Panc1 (cell line): ENCODE data around the gene CCDC14. TPM values are rescaled to one million over a fixed set of nuclear protein-coding genes. Genes with fewer than 3 reads are reported as not detected.
"Not testable (repeated sequence)": the region's sequence is repeated elsewhere in the genome, so short reads cannot be mapped to it uniquely, and the experiment has no call there.

Source experiments
- ATAC-seq: fragments of 200-7000 bp; cut with Tn5 transposase; 2 replicates; pipeline ENCODE4 v1.9.1; 2020; ENCODE audit warnings: mild to moderate bottlenecking, moderate library complexity
- BruUV-seq: library from RNA; stranded (reverse); fragments of 400-500 nt; replicated peaks from 2 replicates; lab custom pipeline; 2021; lab: Mats Ljungman, UMichigan
- CTCF ChIA-PET: fragments of 300-600 bp; sonication (Branson Sonifier 250); formaldehyde crosslinking; loops from one replicate; lab custom pipeline; 2022; ENCODE audit warnings: antibody characterized with exemption; lab: Charles Lee
- POLR2A ChIA-PET: fragments of 300-600 bp; sonication (Branson Sonifier 250); formaldehyde crosslinking; loops from one replicate; lab custom pipeline; 2022; ENCODE audit warnings: antibody characterized with exemption; lab: Charles Lee
- DNase-seq: peaks from one replicate; pipeline ENCODE4 v3.0.0-alpha.2; 2010; ENCODE audit warnings: low read depth, low spot score
- H3K27ac ChIP-seq: 2 replicates; pipeline ENCODE4 v1.5.1; 2011; ENCODE audit warnings: mild to moderate bottlenecking, low read length, inconsistent platforms
- H3K27me3 ChIP-seq: fragments of 200-500 bp; sonication (Bioruptor generic); 2 replicates; pipeline ENCODE4 v1.6.0; 2014; ENCODE audit warnings: low read length, inconsistent platforms; ENCODE audit not compliant: control insufficient read depth, insufficient read depth
- H3K36me3 ChIP-seq: fragments of 200-500 bp; sonication (Bioruptor generic); 2 replicates; pipeline ENCODE4 v1.5.1; 2014; ENCODE audit warnings: inconsistent platforms, mild to moderate bottlenecking, low read length, moderate library complexity; ENCODE audit not compliant: control insufficient read depth, insufficient read depth
- H3K4me1 ChIP-seq: 2 replicates; pipeline ENCODE4 v1.5.1; 2011; ENCODE audit warnings: inconsistent platforms, mild to moderate bottlenecking, low read length, moderate library complexity; ENCODE audit not compliant: control insufficient read depth, insufficient read depth
- H3K4me3 ChIP-seq, 2 experiments: 2 replicates each; pipeline ENCODE4 v1.5.1; 2011 to 2012; ENCODE audit warnings: low read depth in 2 of 2, low read length in 2 of 2, mild to moderate bottlenecking in 2 of 2, inconsistent platforms in 1 of 2, moderate library complexity in 1 of 2
- H3K9me3 ChIP-seq: fragments of 200-500 bp; sonication (Bioruptor generic); 2 replicates; pipeline ENCODE4 v1.5.1; 2014; ENCODE audit warnings: low read depth, mild to moderate bottlenecking, inconsistent platforms, low read length, moderate library complexity; ENCODE audit not compliant: control insufficient read depth, insufficient read depth
- POLR2AphosphoS5 ChIP-seq: IDR thresholded peaks from 2 replicates; pipeline ENCODE4 v1.6.1; 2012; ENCODE audit warnings: mild to moderate bottlenecking, low read depth, low read length, moderate library complexity
- SIN3A ChIP-seq: IDR thresholded peaks from 2 replicates; pipeline ENCODE4 v1.6.1; 2012; ENCODE audit warnings: low read depth, mild to moderate bottlenecking, low read length, moderate library complexity, borderline replicate concordance; ENCODE audit not compliant: insufficient read depth
- TCF7L2 ChIP-seq: IDR thresholded peaks from 2 replicates; pipeline ENCODE4 v1.6.1; 2011; ENCODE audit warnings: mild to moderate bottlenecking, low read depth, low read length, inconsistent platforms
- in situ Hi-C: cut with HindIII; loops from 2 replicates; pipeline ENCODE4 v1.10.0; 2016; ENCODE audit warnings: low sequenced_read_pairs, low pct_unique_long_range_greater_than_20kb
- intact Hi-C: fragments of 100-400 bp; cut with micrococcal nuclease; formaldehyde crosslinking; loops from one replicate; pipeline ENCODE4 v1.10.0; 2022; ENCODE audit not compliant: unreplicated experiment
- total RNA-seq: library from RNA; stranded (reverse); gene quantifications from one replicate; pipeline ENCODE4 v1.2.1, GENCODE V29; 2021; ENCODE audit not compliant: unreplicated experiment
- TF ChIP-seq, protein P1 (sequence below), 2 experiments: IDR thresholded peaks; 2 replicates each; pipeline ENCODE4 v1.6.1; 2011 to 2012; ENCODE audit warnings: low read depth in 2 of 2, control low read depth in 1 of 2, low read length in 1 of 2, mild to moderate bottlenecking in 1 of 2, moderate library complexity in 1 of 2; ENCODE audit not compliant: insufficient read depth in 1 of 2
- TF ChIP-seq, protein P2 (sequence below): fragments of 450-650 bp; IDR thresholded peaks from 2 replicates; pipeline ENCODE4 v1.5.1; 2017; ENCODE audit warnings: mild to moderate bottlenecking

CCDC14 gene
- total RNA-seq, 1 experiment from 2014 or later: 57.7 TPM

DNA sequence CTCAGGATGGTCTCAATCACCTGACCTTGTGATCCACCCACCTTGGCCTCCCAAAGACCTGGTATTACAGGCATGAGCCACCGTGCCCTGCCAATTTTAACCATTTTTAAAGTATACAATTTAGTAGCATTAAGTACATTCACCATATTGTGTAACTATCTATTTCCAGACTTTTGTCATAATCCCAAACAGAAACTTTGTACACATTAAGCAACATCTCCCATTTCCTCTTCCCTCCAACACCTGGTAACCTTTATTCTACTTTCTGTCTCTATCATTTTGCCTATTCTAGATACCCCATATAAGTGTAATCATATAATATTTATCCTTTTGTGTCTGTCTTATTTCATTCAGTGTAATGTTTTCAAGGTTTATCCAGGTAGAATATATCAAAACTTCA, 68.0 kb downstream of the CCDC14 start:
- H3K4me1 ChIP-seq: no peaks in the 10 kb centered on the region
- ATAC-seq (no peak), DNase-seq (no peak)
- TF ChIP-seq SIN3A: no peak
- TF ChIP-seq POLR2AphosphoS5: no peak
- TF ChIP-seq, protein P1, sequence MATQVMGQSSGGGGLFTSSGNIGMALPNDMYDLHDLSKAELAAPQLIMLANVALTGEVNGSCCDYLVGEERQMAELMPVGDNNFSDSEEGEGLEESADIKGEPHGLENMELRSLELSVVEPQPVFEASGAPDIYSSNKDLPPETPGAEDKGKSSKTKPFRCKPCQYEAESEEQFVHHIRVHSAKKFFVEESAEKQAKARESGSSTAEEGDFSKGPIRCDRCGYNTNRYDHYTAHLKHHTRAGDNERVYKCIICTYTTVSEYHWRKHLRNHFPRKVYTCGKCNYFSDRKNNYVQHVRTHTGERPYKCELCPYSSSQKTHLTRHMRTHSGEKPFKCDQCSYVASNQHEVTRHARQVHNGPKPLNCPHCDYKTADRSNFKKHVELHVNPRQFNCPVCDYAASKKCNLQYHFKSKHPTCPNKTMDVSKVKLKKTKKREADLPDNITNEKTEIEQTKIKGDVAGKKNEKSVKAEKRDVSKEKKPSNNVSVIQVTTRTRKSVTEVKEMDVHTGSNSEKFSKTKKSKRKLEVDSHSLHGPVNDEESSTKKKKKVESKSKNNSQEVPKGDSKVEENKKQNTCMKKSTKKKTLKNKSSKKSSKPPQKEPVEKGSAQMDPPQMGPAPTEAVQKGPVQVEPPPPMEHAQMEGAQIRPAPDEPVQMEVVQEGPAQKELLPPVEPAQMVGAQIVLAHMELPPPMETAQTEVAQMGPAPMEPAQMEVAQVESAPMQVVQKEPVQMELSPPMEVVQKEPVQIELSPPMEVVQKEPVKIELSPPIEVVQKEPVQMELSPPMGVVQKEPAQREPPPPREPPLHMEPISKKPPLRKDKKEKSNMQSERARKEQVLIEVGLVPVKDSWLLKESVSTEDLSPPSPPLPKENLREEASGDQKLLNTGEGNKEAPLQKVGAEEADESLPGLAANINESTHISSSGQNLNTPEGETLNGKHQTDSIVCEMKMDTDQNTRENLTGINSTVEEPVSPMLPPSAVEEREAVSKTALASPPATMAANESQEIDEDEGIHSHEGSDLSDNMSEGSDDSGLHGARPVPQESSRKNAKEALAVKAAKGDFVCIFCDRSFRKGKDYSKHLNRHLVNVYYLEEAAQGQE (IDR thresholded peaks at IDR 0.05; ENCODE audit: insufficient read depth in 1 of 2, low read depth in 2 of 2, low read length in 1 of 2): no peak
- TF ChIP-seq, protein P2, sequence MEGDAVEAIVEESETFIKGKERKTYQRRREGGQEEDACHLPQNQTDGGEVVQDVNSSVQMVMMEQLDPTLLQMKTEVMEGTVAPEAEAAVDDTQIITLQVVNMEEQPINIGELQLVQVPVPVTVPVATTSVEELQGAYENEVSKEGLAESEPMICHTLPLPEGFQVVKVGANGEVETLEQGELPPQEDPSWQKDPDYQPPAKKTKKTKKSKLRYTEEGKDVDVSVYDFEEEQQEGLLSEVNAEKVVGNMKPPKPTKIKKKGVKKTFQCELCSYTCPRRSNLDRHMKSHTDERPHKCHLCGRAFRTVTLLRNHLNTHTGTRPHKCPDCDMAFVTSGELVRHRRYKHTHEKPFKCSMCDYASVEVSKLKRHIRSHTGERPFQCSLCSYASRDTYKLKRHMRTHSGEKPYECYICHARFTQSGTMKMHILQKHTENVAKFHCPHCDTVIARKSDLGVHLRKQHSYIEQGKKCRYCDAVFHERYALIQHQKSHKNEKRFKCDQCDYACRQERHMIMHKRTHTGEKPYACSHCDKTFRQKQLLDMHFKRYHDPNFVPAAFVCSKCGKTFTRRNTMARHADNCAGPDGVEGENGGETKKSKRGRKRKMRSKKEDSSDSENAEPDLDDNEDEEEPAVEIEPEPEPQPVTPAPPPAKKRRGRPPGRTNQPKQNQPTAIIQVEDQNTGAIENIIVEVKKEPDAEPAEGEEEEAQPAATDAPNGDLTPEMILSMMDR: no peak
- TF ChIP-seq TCF7L2: no peak
- ChIA-PET POLR2A (no interaction called here), CTCF (no interaction called here)
- H3K4me3 ChIP-seq: no peak overlapping the region
- no peaks in the 10 kb centered on the region for H3K36me3 ChIP-seq
- intact Hi-C loops: no loop called here
- no TSS peak for BruUV-seq
- in situ Hi-C loops: no loop called here
- peaks cover 5% of the 10 kb centered on the region; the same call in 1 of the 2 replicates for H3K9me3 ChIP-seq
- no peak overlapping the region for H3K27ac ChIP-seq
- no peaks in the 10 kb centered on the region for H3K27me3 ChIP-seq

DNA sequence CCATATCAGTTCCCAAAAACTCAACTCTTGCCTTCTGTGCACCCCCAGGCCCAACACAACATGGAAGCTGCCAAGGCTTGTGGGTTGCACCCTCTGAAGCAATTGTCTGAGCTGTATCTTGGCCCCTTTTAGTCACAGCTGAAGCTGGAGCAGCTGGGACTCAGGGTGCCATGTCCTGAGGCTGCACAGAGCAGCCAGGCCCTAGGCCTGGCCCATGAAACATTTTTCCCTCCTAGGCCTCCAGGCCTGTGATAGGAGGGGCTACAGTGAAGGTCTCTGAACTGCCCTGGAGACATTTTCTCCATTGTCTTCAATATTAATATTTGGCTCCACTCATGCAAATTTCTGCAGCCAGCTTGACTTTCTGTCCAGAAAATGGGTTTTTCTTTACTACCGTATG, 68.8 kb downstream of the CCDC14 start:
- Histone ChIP-seq H3K27ac (no peak overlapping the region), H3K4me3 (no peak overlapping the region), H3K9me3 (peaks cover 5% of the 10 kb centered on the region; the same call in 1 of the 2 replicates), H3K27me3 (no peaks in the 10 kb centered on the region; the same call in 1 of the 2 replicates), H3K36me3 (no peaks in the 10 kb centered on the region), H3K4me1 (no peaks in the 10 kb centered on the region)
- BruUV-seq: no TSS peak
- ATAC-seq (no peak), DNase-seq (no peak)
- ChIA-PET CTCF (no interaction called here), POLR2A (no interaction called here)
- no peak for TF ChIP-seq TCF7L2
- TF ChIP-seq POLR2AphosphoS5: no peak
- no peak for TF ChIP-seq SIN3A
- intact Hi-C loops (no loop called here), in situ Hi-C loops (no loop called here)

DNA sequence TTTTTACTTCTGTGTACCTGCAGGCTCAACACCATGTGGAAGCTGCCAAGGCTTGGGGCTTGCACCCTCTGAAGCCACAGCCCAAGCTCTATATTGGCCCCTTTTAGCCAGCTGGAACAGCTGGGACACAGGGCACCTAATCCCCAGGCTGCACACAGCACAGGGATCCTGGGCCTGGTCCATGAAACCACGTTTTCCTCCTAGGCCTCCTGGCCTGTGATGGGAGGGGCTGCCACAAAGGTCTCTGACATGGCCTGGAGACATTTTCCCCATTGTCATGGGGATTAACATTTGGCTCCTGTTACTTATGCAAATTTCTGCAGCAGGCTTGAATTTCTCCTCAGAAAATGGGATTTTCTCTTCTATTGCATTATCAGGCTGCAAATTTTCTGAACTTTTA, 70.0 kb downstream of the CCDC14 start:
- POLR2A ChIA-PET, ATAC-seq, H3K27me3 ChIP-seq, H3K27ac ChIP-seq, H3K36me3 ChIP-seq, H3K9me3 ChIP-seq, in situ Hi-C loops, DNase-seq, H3K4me3 ChIP-seq, H3K4me1 ChIP-seq, intact Hi-C loops, CTCF ChIA-PET, BruUV-seq: not testable (repeated sequence)

DNA sequence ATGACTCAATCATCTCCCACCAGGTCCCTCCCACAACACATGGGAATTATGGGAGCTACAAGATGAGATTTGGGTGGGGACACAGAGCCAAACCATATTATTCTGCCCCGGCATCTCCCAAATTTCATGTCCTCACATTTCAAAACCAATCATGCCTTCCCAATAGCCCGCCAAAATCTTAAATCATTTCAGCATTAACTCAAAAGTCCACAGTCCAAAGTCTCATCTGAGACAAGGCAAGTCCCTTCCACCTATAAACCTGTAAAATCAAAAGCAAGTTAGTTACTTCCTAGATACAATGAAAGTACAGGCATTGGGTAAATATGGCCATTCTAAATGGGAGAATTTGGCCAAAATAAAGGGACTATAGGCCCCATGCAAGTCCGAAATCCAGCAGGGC, 70.9 kb downstream of the CCDC14 start:
- H3K4me3 ChIP-seq, intact Hi-C loops, in situ Hi-C loops, DNase-seq, H3K27ac ChIP-seq, BruUV-seq, H3K9me3 ChIP-seq, H3K4me1 ChIP-seq, ATAC-seq, H3K36me3 ChIP-seq, CTCF ChIA-PET, POLR2A ChIA-PET: not testable (repeated sequence)
- H3K27me3 ChIP-seq: peaks cover 13% of the 10 kb centered on the region
